T-helper 1 cell treated with Interleukin-12 subunit alpha and Interleukin-12 subunit beta and Interleukin-4 antibody, amounts not matched to agents 30 ng/mL and 1 ng/mL, for 36 hours (primary cell): ENCODE results near the gene IGF1R. TPM values are rescaled to one million over a fixed set of nuclear protein-coding genes. Genes with fewer than 3 reads are reported as not detected.

Experiments
- intact Hi-C: fragments of 100-400 bp; cut with micrococcal nuclease; formaldehyde crosslinking; loops from one replicate; pipeline ENCODE4 v1.15.1; 2024
- total RNA-seq: library from RNA; stranded (reverse); gene quantifications from 2 replicates; pipeline ENCODE4 v1.2.3, GENCODE V29; 2022

Gene IGF1R
- total RNA-seq, 1 donor from 2014 or later = 21.5 TPM

GRCh38 chr15:98792117-98792516, 143.8 kb downstream of the IGF1R start:
- intact Hi-C loops = no loop called here

GRCh38 chr15:98794211-98794610, 145.9 kb downstream of the IGF1R start:
- intact Hi-C loops = no loop called here

GRCh38 chr15:98794748-98795147, 146.4 kb downstream of the IGF1R start:
- intact Hi-C loops = no loop called here

GRCh38 chr15:98795980-98796379, 147.6 kb downstream of the IGF1R start:
- intact Hi-C loops = no loop called here

GRCh38 chr15:98796685-98797357, 148.5 kb downstream of the IGF1R start:
- intact Hi-C loops = no loop called here

- intact Hi-C loops = no loop called here
These were observed 150.1 kb downstream of the IGF1R start for GRCh38 chr15:98798375-98798893.

GRCh38 chr15:98799461-98800390, 151.4 kb downstream of the IGF1R start:
- intact Hi-C loops = no loop called here

- intact Hi-C loops = no loop called here
These were observed 152.3 kb downstream of the IGF1R start for GRCh38 chr15:98800437-98801233.

GRCh38 chr15:98801234-98801561, 152.9 kb downstream of the IGF1R start:
- intact Hi-C loops = no loop called here

- intact Hi-C loops = no loop called here
These were observed 153.8 kb downstream of the IGF1R start for GRCh38 chr15:98802187-98802586.

- intact Hi-C loops = no loop called here
These were observed 155.1 kb downstream of the IGF1R start for GRCh38 chr15:98803228-98804056.

- intact Hi-C loops = no loop called here
These were observed 155.7 kb downstream of the IGF1R start for GRCh38 chr15:98804057-98804380.

- intact Hi-C loops = no loop called here
These were observed 157.3 kb downstream of the IGF1R start for GRCh38 chr15:98805434-98806274.

GRCh38 chr15:98806275-98806895, 158.0 kb downstream of the IGF1R start:
- intact Hi-C loops = no loop called here

GRCh38 chr15:98807262-98807661, 158.9 kb downstream of the IGF1R start:
- intact Hi-C loops = no loop called here

GRCh38 chr15:98809273-98809672, 160.9 kb downstream of the IGF1R start:
- intact Hi-C loops = no loop called here

GRCh38 chr15:98812716-98813446, 164.5 kb downstream of the IGF1R start:
- intact Hi-C loops = no loop called here

GRCh38 chr15:98813951-98814350, 165.6 kb downstream of the IGF1R start:
- intact Hi-C loops = no loop called here

GRCh38 chr15:98815207-98815606, 166.9 kb downstream of the IGF1R start:
- intact Hi-C loops = no loop called here
